Psoas muscle (tissue), 8 donors: Measurements from ENCODE around the gene ARHGAP15. TPM values are rescaled to one million over a fixed set of nuclear protein-coding genes. Genes with fewer than 3 reads are reported as not detected.

ENCODE experiments used
- ATAC-seq, 4 donors: fragments of 200-7000 bp; cut with Tn5 transposase; one replicate each; pipeline ENCODE4 v1.9.1; 2020; ENCODE audit warnings: moderate library complexity in 3 of 4, mild to moderate bottlenecking in 2 of 4
- DNase-seq, 2 donors: peaks; one replicate each; pipeline ENCODE4 v3.0.0-alpha.2; 2020
- H3K27ac ChIP-seq: fragments of 200-600 bp; one replicate; pipeline ENCODE4 v1.8.0; 2022
- H3K27me3 ChIP-seq, 3 donors: fragments of 200-600 bp in 1 of 3; one replicate each; pipeline versions ENCODE4 v1.6.1 to v1.8.0; 2013 to 2022; ENCODE audit warnings: low read length in 2 of 3, mild to moderate bottlenecking in 2 of 3, moderate library complexity in 1 of 3; ENCODE audit not compliant: insufficient read depth in 3 of 3
- H3K36me3 ChIP-seq, 2 donors: fragments of 200-600 bp in 1 of 2; one replicate each; pipeline versions ENCODE4 v1.6.1 to v1.8.0; 2013 to 2022; ENCODE audit warnings: low read depth in 1 of 2, mild to moderate bottlenecking in 1 of 2, moderate library complexity in 1 of 2; ENCODE audit not compliant: insufficient read depth in 1 of 2
- H3K4me1 ChIP-seq: fragments of 200-600 bp; one replicate; pipeline ENCODE4 v1.8.0; 2022
- H3K4me3 ChIP-seq: fragments of 200-600 bp; one replicate; pipeline ENCODE4 v1.8.0; 2022; ENCODE audit warnings: mild to moderate bottlenecking
- H3K9me3 ChIP-seq: fragments of 200-600 bp; one replicate; pipeline ENCODE4 v1.8.0; 2022
- CTCF ChIP-seq: fragments of 200-600 bp; IDR thresholded peaks from one replicate; pipeline ENCODE4 v1.8.0; 2022; ENCODE audit warnings: antibody characterized with exemption
- WGBS, 3 donors: extraction: QIAGEN DNeasy Blood & Tissue Kit; methylation state at CpG; one replicate each; pipeline versions ENCODE4 v1.1.6 to v1.1.7; 2013; 5-methylcytosine and 5-hydroxymethylcytosine counted together
- intact Hi-C, 2 donors: fragments of 100-400 bp; cut with DNase I; formaldehyde crosslinking; loops; one replicate each; pipeline versions ENCODE4 v1.11.0 to v1.14.2; 2022
- polyA plus RNA-seq, 3 donors: library from polyadenylated mRNA; stranded (reverse); fragments of 200-250 nt; gene quantifications; one replicate each; pipeline ENCODE4 v1.2.3, GENCODE V29; 2013
- total RNA-seq, 4 donors: library from RNA; stranded (reverse); fragmentation: NEBNext Ultra II Directional in 2 of 4; extraction: Animal tissue kit (Norgen Biotek cat#: 25700) in 2 of 4; gene quantifications; one replicate each; pipeline versions ENCODE4 v1.2.1 to v1.2.4, GENCODE V29; 2021 to 2023
- donor health status: healthy with polysubstance abuse.
- donor health status: DM: no; HTN: no; CAD: no; lungs with moderate emphysema.
- donor health status: Bipolar disorder and iron deficiency.
- donor health status: healthy.
- donor health status: DM: yes; HTN: yes; CAD: no.
- donor health status: DM: no; HTN: no; CAD: no.
- donor health status: DM: no; HTN: no; CAD: no.
- donor health status: DM: yes; HTN: yes; CAD: no.

ARHGAP15 gene
- total and polyA plus RNA-seq, 7 donors = 0.49 to 3.1 (median 0.95) TPM

DNA sequence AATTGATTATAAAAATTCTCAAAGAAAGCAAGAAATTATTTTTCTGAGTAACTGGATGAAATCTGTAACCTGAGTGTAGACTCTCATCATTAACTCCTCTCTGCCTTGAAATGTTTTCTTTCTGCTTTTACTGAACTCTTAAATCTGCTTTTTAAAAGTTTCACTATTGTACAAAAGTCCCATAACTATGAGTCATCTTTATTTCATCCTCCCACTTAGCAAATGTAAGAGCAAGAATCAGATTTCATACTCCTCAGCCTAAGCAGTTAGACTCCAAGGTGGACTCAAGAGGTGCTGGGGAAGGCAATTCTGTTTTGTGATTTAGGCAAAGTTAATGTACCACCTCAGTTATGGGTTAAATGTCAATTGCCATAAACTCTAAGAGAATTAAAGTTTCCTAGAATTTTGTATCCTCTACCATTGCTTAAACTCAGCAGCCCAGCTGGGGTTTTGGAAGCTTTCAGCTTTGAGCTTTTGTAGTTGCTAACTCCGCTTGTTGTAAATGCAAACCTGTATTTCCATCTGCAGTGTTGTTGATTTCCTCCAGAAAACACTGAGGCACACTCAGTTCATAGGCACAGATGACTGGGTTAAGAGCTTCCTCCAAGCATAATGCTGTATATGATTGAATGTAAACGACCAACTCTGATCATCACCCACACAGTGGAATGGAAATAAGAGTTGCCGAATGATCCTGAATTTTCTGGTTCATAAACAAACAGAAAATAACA, 268.8 kb downstream of the ARHGAP15 start:
- Histone ChIP-seq H3K36me3 (no peaks in the 10 kb centered on the region), H3K4me3 (no peak overlapping the region), H3K27ac (no peak overlapping the region), H3K27me3 (no peaks in the 10 kb centered on the region), H3K9me3 (no peaks in the 10 kb centered on the region), H3K4me1 (no peaks in the 10 kb centered on the region)
- no peak for TF ChIP-seq CTCF
- intact Hi-C loops = no loop called here
- no peak for DNase-seq
- 24 to 30% (median 27%) methylated on average over 3 of the region's 3 CpGs for WGBS, 3 donors
- no peak for ATAC-seq

DNA sequence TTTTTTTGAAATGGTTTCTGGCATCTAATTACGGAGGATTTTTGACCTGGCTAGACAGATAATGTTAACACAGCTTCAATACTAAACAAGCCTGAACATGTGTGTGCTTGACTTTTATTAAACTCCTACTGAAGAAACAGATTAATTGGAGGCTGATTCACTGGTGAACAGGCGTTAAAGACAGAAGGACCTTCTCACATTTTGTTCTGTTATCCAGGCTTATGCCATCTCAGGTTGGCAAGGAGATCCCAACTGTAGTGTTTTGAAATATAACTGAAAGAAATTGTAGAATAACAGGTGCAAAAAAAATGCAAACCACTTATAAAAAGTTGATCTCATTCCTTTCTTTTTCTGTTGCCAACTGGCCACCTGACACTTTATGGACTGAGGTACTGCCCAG, 269.6 kb downstream of the ARHGAP15 start:
- Histone ChIP-seq H3K27ac (no peak overlapping the region), H3K27me3 (no peaks in the 10 kb centered on the region), H3K9me3 (no peaks in the 10 kb centered on the region), H3K4me1 (no peaks in the 10 kb centered on the region), H3K4me3 (no peak overlapping the region), H3K36me3 (no peaks in the 10 kb centered on the region)
- TF ChIP-seq CTCF = no peak
- intact Hi-C loops = no loop called here
- ATAC-seq (no peak), DNase-seq (no peak)
- 23 to 49% (median 27%) methylated on average over 2 of the region's 2 CpGs for WGBS, 3 donors

GRCh38 chr2:143399631-143400069, 270.4 kb downstream of the ARHGAP15 start:
- H3K4me3 ChIP-seq = no peak overlapping the region
- no peaks in the 10 kb centered on the region for H3K4me1 ChIP-seq
- H3K9me3 ChIP-seq = no peaks in the 10 kb centered on the region
- H3K36me3 ChIP-seq = no peaks in the 10 kb centered on the region
- DNase-seq (no peak), ATAC-seq (no peak)
- no peak for TF ChIP-seq CTCF
- H3K27ac ChIP-seq = no peak overlapping the region
- intact Hi-C loops = no loop called here
- H3K27me3 ChIP-seq = no peaks in the 10 kb centered on the region
- 24 to 30% (median 27%) methylated on average over 2 of the region's 2 CpGs for WGBS, 3 donors

DNA sequence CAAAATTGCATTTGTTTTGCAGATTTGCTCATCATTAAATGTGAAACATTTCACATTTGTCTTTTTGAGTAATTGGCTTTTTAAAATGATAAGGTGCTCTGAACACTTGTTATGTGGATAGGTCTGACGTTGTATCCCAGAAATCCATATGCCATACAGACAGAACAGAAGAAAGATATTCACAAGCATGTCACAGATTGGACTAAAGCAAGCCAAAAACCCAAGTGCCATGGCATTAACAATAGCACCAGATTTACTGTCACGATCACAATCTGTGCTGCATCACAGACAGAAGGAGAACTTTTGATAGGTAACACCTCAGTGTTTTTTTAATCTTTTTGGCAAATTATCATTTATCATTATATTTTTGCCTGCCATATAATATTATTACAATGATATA, 272.6 kb downstream of the ARHGAP15 start:
- Histone ChIP-seq H3K9me3 (no peaks in the 10 kb centered on the region), H3K4me3 (no peak overlapping the region), H3K27ac (no peak overlapping the region), H3K36me3 (no peaks in the 10 kb centered on the region), H3K4me1 (no peaks in the 10 kb centered on the region), H3K27me3 (no peaks in the 10 kb centered on the region)
- WGBS, 3 donors = 37 to 64% (median 54%) methylated on average over 2 of the region's 2 CpGs
- intact Hi-C loops = no loop called here
- DNase-seq (no peak), ATAC-seq (no peak)
- TF ChIP-seq CTCF = no peak

DNA sequence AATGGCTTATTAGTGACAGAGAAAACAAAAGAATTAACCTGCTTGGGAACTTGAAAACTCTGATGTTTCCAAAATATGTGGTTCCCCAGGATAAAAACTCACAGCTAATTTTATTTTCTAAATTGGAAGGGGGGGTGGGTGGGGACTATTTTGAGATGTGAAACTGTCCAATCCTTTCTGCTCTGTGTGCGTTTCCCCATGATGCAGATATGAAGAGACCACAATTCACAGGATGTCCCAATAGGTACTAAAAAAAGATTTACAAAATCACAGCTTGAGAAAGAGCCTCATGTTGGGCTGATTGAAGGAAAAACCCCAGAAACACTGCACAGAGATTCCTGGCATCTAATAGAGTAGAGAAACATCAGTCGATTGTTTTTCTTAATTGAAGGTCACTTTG, 273.2 kb downstream of the ARHGAP15 start:
- Histone ChIP-seq H3K36me3 (no peaks in the 10 kb centered on the region), H3K4me1 (no peaks in the 10 kb centered on the region), H3K4me3 (no peak overlapping the region), H3K9me3 (no peaks in the 10 kb centered on the region), H3K27me3 (no peaks in the 10 kb centered on the region), H3K27ac (no peak overlapping the region)
- intact Hi-C loops = no loop called here
- no peak for ATAC-seq
- no peak for DNase-seq
- 34 to 62% (median 37%) methylated on average over 2 of the region's 2 CpGs for WGBS, 3 donors
- TF ChIP-seq CTCF = no peak
